Peyer's patch (tissue), 4 donors: Measurements from ENCODE around the gene TMEM184C.

Source experiments
- CTCF ChIP-seq, 6 experiments: fragments of 450-650 bp in 4 of 6; fragments of 200-600 bp in 2 of 6; sonication (generic) in 1 of 6; IDR thresholded peaks; one replicate each; pipeline ENCODE4 v1.5.1; 2017 to 2019; ENCODE audit warnings: antibody characterized with exemption in 6 of 6, mild to moderate bottlenecking in 3 of 6, moderate library complexity in 1 of 6
- POLR2A ChIP-seq, 2 donors: fragments of 450-650 bp; IDR thresholded peaks; one replicate each; pipeline ENCODE4 v1.5.1; 2017; ENCODE audit warnings: antibody characterized with exemption in 2 of 2, mild to moderate bottlenecking in 2 of 2, moderate library complexity in 2 of 2

- TF ChIP-seq CTCF (IDR thresholded peaks at IDR 0.05) (no peak), POLR2A (IDR thresholded peaks at IDR 0.05) (no peak)
Measured at GRCh38 chr4:147610686-147611085, 6.5 kb upstream of the TMEM184C start.
